Fibroblast of lung (primary cell): Measurements from ENCODE around the gene SMC5. TPM values are rescaled to one million over a fixed set of nuclear protein-coding genes. Genes with fewer than 3 reads are reported as not detected.
A peak's percentile ranks its signal among the peaks of the same experiment; 100 is the strongest.

Experiments
- DNase-seq, 2 donors: peaks; one replicate each; pipeline versions ENCODE4 v3.0.0 to v3.0.0-alpha.2; 2010; ENCODE audit warnings: low read depth in 2 of 2
- H2AFZ ChIP-seq: 2 replicates; pipeline ENCODE4 v1.5.1; 2012; ENCODE audit warnings: low read length, control low read depth, inconsistent platforms
- H3K27ac ChIP-seq: 2 replicates; pipeline ENCODE4 v1.5.1; 2011; ENCODE audit warnings: low read length, control low read depth; ENCODE audit not compliant: insufficient read depth
- H3K27me3 ChIP-seq: 2 replicates; pipeline ENCODE4 v1.5.1; 2011; ENCODE audit warnings: mild to moderate bottlenecking, low read length; ENCODE audit not compliant: control insufficient read depth, insufficient read depth
- H3K36me3 ChIP-seq: 2 replicates; pipeline ENCODE4 v1.5.1; 2011; ENCODE audit warnings: low read length; ENCODE audit not compliant: control insufficient read depth, insufficient read depth
- H3K4me1 ChIP-seq: 2 replicates; pipeline ENCODE4 v1.5.1; 2011; ENCODE audit warnings: low read length; ENCODE audit not compliant: control insufficient read depth, insufficient read depth; ENCODE audit errors: extremely low read depth
- H3K4me2 ChIP-seq: 2 replicates; pipeline ENCODE4 v1.5.1; 2011; ENCODE audit warnings: low read length, control low read depth; ENCODE audit not compliant: insufficient read depth; ENCODE audit errors: extremely low read depth
- H3K4me3 ChIP-seq, 4 experiments: fragments of 200-600 bp in 1 of 4; sonication (generic) in 1 of 4; replicated peaks in 1 of 4; 2 replicates each; pipeline ENCODE4 v1.5.1; 2011 to 2016; ENCODE audit warnings: low read length in 4 of 4, low read depth in 3 of 4, mild to moderate bottlenecking in 3 of 4, control low read depth in 2 of 4, inconsistent platforms in 1 of 4, mixed read lengths in 1 of 4; ENCODE audit not compliant: insufficient read depth in 1 of 4; ENCODE audit errors: control extremely low read depth in 1 of 4
- H3K79me2 ChIP-seq: 2 replicates; pipeline ENCODE4 v1.5.1; 2012; ENCODE audit warnings: mild to moderate bottlenecking, low read length, inconsistent platforms; ENCODE audit not compliant: control insufficient read depth, insufficient read depth
- H3K9ac ChIP-seq: 2 replicates; pipeline ENCODE4 v1.5.1; 2011; ENCODE audit warnings: mild to moderate bottlenecking, low read length, control low read depth; ENCODE audit not compliant: insufficient read depth
- H3K9me3 ChIP-seq: 2 replicates; pipeline ENCODE4 v1.5.1; 2012; ENCODE audit warnings: low read depth, low read length; ENCODE audit not compliant: control insufficient read depth, insufficient read depth
- H4K20me1 ChIP-seq: 2 replicates; pipeline ENCODE4 v1.5.1; 2011; ENCODE audit warnings: low read length; ENCODE audit not compliant: control insufficient read depth, insufficient read depth; ENCODE audit errors: extremely low read depth
- EZH2 ChIP-seq: IDR thresholded peaks from 2 replicates; pipeline ENCODE4 v1.5.1; 2012; ENCODE audit warnings: low read length, control low read depth, mild to moderate bottlenecking; ENCODE audit errors: missing control alignments
- polyA plus RNA-seq, 2 donors: library from polyadenylated mRNA; depleted of rRNA in 1 of 2; stranded (reverse) in 1 of 2; unstranded in 1 of 2; fragments of >200 nt; gene quantifications; 2 replicates each; pipeline ENCODE4 v1.2.1, GENCODE V29; 2011 to 2012; ENCODE audit warnings: missing spikeins in 1 of 2
- total RNA-seq: library from RNA; depleted of rRNA; stranded (reverse); fragments of >200 nt; gene quantifications from 2 replicates; pipeline ENCODE4 v1.2.1, GENCODE V29; 2014
- TF ChIP-seq, protein P1 (sequence below), 2 donors: IDR thresholded peaks in 1 of 2; conservative IDR thresholded peaks in 1 of 2; 1 replicate in 1 of 2; 2 replicates in 1 of 2; pipeline ENCODE4 v1.5.1; 2011 to 2012; ENCODE audit warnings: low read length in 2 of 2, control low read depth in 1 of 2, inconsistent platforms in 1 of 2, low read depth in 1 of 2, mild to moderate bottlenecking in 1 of 2

Gene SMC5
- total and polyA plus RNA-seq, 2 donors (not counting 1 experiment from before 2014, with no cell fraction given) = 21.6 to 29.2 TPM

DNA sequence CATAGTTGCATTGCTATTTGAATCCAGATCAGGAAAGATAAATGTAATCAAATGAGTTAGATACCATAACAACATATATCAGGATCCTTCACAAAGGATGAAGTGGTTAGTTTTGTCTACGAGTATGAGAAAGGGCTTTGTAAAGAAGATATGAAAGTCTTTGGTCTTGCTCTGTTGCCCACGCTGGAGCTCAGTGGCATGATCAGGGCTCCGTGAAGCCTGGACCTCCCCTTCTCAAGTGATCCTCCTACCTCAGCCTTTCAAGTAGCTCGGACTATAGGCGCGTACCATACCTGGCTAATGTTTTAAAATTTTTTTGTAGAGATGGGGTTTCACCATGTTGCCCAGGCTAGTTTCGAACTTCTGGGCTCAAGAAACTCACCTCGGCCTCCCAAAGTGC lies 1.8 kb downstream of the SMC5 start:
- Histone ChIP-seq H3K9me3 (no peaks in the 10 kb centered on the region), H2AFZ (no peak overlapping the region), H3K4me1 (peaks cover 12% of the 10 kb centered on the region), H3K36me3 (peaks cover 10% of the 10 kb centered on the region), H3K79me2 (peaks cover 64% of the 10 kb centered on the region), H3K4me3 (peak overlapping the region; percentile 78 to 94 (median 91)), H3K27ac (peak overlapping the region; percentile 27), H4K20me1 (no peaks in the 10 kb centered on the region), H3K4me2 (peak overlapping the region; percentile 60), H3K9ac (no peak overlapping the region), H3K27me3 (no peaks in the 10 kb centered on the region)
- TF ChIP-seq, protein P1, sequence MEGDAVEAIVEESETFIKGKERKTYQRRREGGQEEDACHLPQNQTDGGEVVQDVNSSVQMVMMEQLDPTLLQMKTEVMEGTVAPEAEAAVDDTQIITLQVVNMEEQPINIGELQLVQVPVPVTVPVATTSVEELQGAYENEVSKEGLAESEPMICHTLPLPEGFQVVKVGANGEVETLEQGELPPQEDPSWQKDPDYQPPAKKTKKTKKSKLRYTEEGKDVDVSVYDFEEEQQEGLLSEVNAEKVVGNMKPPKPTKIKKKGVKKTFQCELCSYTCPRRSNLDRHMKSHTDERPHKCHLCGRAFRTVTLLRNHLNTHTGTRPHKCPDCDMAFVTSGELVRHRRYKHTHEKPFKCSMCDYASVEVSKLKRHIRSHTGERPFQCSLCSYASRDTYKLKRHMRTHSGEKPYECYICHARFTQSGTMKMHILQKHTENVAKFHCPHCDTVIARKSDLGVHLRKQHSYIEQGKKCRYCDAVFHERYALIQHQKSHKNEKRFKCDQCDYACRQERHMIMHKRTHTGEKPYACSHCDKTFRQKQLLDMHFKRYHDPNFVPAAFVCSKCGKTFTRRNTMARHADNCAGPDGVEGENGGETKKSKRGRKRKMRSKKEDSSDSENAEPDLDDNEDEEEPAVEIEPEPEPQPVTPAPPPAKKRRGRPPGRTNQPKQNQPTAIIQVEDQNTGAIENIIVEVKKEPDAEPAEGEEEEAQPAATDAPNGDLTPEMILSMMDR (conservative IDR thresholded peaks at IDR 0.05 in 1 of 2, IDR thresholded peaks at IDR 0.05 in 1 of 2; ENCODE audit: low read depth in 1 of 2, low read length in 2 of 2) = no peak
- DNase-seq = no peak

GRCh38 chr9:70261131-70261870 lies 2.5 kb downstream of the SMC5 start:
- TF ChIP-seq, protein P1 (conservative IDR thresholded peaks at IDR 0.05 in 1 of 2, IDR thresholded peaks at IDR 0.05 in 1 of 2; ENCODE audit: low read depth in 1 of 2, low read length in 2 of 2) = no peak
- no peak for TF ChIP-seq EZH2
- Histone ChIP-seq H3K4me1 (peaks cover 12% of the 10 kb centered on the region), H3K9ac (no peak overlapping the region), H2AFZ (no peak overlapping the region), H4K20me1 (no peaks in the 10 kb centered on the region), H3K4me2 (peak overlapping the region; percentile 46), H3K79me2 (peaks cover 66% of the 10 kb centered on the region), H3K36me3 (peaks cover 12% of the 10 kb centered on the region), H3K27ac (no peak overlapping the region), H3K9me3 (no peaks in the 10 kb centered on the region), H3K27me3 (no peaks in the 10 kb centered on the region), H3K4me3 (no peak overlapping the region)
- peak; percentile 13 to 19 for DNase-seq

DNA sequence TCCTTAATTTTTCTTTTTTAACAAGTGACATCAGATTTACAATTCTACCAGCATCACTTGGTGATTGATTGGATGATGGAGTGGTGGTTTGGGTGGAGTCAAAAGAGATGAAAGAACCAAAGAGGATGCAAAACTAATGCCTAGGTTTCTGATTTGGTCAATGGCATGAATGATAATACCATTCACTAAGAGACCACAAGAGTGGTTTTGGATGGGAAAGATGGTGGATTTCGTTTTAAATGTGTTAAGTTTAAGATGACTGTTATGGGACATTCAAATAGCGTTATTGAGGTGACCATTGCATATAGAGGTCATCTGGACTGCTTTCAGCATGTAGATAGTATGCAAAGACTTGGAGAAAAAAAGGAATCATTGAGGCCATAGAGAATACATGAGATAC lies 3.6 kb downstream of the SMC5 start:
- no peak overlapping the region for H3K9ac ChIP-seq
- TF ChIP-seq, protein P1 (conservative IDR thresholded peaks at IDR 0.05 in 1 of 2, IDR thresholded peaks at IDR 0.05 in 1 of 2; ENCODE audit: low read depth in 1 of 2, low read length in 2 of 2) = no peak
- no peak for TF ChIP-seq EZH2
- H2AFZ ChIP-seq = no peak overlapping the region
- no peaks in the 10 kb centered on the region for H3K27me3 ChIP-seq
- H3K4me3 ChIP-seq = no peak overlapping the region
- peaks cover 6% of the 10 kb centered on the region for H3K4me1 ChIP-seq
- H3K79me2 ChIP-seq = peaks cover 66% of the 10 kb centered on the region
- H3K9me3 ChIP-seq = no peaks in the 10 kb centered on the region
- peak overlapping the region; percentile 52 for H3K4me2 ChIP-seq
- no peak for DNase-seq
- H4K20me1 ChIP-seq = no peaks in the 10 kb centered on the region
- no peak overlapping the region for H3K27ac ChIP-seq
- peaks cover 12% of the 10 kb centered on the region for H3K36me3 ChIP-seq
